ENCODE results near the gene ZNF14. TPM values are rescaled to one million over a fixed set of nuclear protein-coding genes. Genes with fewer than 3 reads are reported as not detected.

Gene ZNF14
- 1.5 and 3.4 TPM in 2 replicates for total RNA-seq

GRCh38 chr19:19732579-19733501, at the start of gene ZNF14:
ZNF14 (minus strand) TSS chr19:19733112; CDS start chr19:19732958, 154 bp downstream.

GRCh38 chr19:19668230-19669012, 64.5 kb downstream of the ZNF14 start, which contains the start of gene ZNF101:
ZNF101 (plus strand) TSS chr19:19668839; CDS start chr19:19668964, 125 bp downstream.

GRCh38 chr19:19663256-19664120, 69.4 kb downstream of the ZNF14 start, which contains the start of gene ATP13A1:
ATP13A1 (minus strand) TSS chr19:19663676; CDS start chr19:19663666, 10 bp downstream.

Other genes with a start within 250 kb of the ZNF14 start
- 0.10 and 0.13 TPM in 2 replicates for gene TSSK6, start 217.6 kb downstream of the ZNF14 start, total RNA-seq
- gene NDUFA13, start 216.9 kb downstream of the ZNF14 start, total RNA-seq: 48.5 and 82.0 TPM in 2 replicates
- gene YJEFN3, start 204.2 kb downstream of the ZNF14 start, total RNA-seq: 0.05 and 0.07 TPM in 2 replicates
- not detected in 2 replicates for gene CILP2, start 194.8 kb downstream of the ZNF14 start, total RNA-seq
- not detected in 2 replicates for gene PBX4, start 114.4 kb downstream of the ZNF14 start, total RNA-seq
- 1.2 and 1.7 TPM in 2 replicates for gene LPAR2, start 104.9 kb downstream of the ZNF14 start, total RNA-seq
- 9.9 and 10.2 TPM in 2 replicates for gene GMIP, start 89.5 kb downstream of the ZNF14 start, total RNA-seq
- gene ATP13A1, start 69.4 kb downstream of the ZNF14 start, total RNA-seq: 51.6 and 65.6 TPM in 2 replicates
- gene ZNF101, start 64.3 kb downstream of the ZNF14 start, total RNA-seq: 7.2 and 9.6 TPM in 2 replicates
- 6.6 and 11.2 TPM in 2 replicates for gene ZNF506, start 88.6 kb upstream of the ZNF14 start, total RNA-seq
- 2.3 and 3.1 TPM in 2 replicates for gene ZNF253, start 132.8 kb upstream of the ZNF14 start, total RNA-seq
- gene ZNF93, start 167.8 kb upstream of the ZNF14 start, total RNA-seq: 6.6 and 11.4 TPM in 2 replicates

Measured in mammary microvascular endothelial cell (primary cell).